Stimulated activated CD4-positive, alpha-beta T cell treated with anti-CD3 and anti-CD28 coated beads, Interleukin-4, amount 100 ng/mL, for 4 hours (primary cell): ENCODE results near the gene SCAMP1.

Source experiments
- DNase-seq, 2 experiments: peaks; one replicate each; pipeline ENCODE4 v3.0.0-alpha.2; 2020

SCAMP1 gene

DNA sequence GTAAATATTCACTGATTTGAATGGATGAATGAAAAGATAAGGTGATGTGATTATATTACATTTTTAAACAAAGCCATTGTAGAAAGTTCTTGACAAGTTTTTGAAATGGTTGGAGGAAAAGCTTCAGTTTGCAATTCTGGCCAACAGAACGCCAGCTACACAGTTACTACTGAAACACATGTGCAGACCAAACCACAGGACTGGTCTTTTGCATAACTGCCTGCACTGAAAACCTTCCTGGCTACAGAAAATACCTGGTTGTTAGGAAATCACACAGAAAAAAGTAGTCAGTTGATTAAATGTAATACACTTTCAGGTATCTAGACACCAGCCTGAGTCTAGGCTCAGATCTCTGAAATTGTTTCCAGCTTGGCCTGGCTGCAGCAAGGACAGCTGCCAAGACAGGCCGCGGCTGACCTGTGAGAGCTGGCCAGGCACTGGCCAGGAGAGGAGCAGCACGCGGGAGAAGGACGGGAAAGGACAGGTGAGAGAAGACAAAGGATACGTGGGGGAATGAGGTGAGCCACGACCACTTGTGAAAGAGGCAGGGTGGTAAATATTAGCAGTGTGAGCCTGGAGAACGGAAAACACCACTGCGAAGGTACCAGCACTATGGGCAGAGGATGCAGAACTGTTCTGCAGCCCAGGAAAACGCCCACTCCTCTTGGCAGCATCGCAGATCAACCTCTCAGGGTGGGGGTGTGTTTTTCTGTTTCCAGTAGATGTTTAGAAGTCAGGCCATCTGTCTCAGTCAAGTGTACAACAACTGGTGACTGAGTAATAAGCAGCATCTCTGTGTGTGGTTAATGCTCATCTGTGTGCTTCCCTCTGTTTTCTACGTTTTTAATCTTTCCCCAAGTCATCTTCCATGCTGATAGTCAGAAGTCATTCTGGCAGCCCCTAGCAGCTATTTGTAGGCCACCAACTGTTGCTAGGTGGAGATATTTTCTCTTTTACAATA lies 137.4 kb downstream of the SCAMP1 start:
- DNase-seq = no peak

DNA sequence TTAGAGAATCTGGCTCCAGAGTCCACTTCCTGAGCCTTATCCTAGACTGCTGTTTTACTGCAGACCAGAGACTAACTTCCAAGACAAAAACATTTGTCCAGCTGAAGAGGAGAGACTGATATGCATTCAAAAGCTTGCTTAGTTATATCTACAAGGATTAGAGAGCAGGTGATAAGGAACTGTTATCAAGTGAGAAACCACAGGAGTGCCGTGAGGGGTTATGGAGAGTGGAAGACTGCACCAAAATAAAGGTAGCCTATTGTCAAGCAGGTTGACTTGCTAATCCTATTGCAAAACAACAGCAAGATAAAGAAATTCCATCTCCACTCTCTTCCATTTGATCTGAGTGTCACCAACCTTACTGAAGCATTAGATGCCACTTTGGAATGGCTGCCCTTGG lies 139.1 kb downstream of the SCAMP1 start:
- no peak for DNase-seq

DNA sequence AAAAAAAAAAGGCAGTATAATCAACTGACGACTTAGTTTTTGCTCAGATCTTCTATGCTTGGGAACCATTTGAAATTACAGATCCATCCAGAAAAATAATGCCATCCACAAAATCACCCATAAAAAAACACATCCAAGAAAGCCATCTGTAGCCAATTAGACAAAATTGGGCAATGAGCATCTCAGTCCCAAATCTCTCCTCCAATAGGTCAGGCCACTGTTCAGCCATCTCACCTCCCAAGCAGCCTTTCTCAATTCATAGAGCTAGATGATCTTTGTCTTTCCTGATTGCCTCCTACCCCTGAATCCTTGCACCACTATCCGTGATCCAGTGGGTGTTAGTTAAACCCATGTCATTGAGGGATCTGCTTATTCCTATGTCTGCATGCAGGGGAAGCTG lies 139.6 kb downstream of the SCAMP1 start:
- DNase-seq = no peak

DNA sequence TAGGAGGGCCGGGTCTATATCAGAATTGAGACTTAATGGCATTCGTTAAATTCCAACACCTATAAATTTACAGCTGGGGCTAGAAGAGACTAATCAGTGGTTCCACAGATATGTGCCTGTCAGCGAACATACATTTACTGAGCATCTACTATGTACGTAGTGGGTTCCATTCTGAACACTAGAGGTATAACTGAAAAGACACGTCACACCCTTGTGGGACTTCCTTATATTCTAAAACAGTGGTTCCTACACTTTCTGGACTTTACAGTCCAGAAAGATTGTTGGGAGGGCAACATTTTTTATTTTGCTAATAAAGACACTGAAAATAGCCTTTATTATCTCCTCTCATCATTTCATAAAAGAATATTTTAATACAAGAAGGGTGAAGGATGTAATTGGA lies 140.5 kb downstream of the SCAMP1 start:
- no peak for DNase-seq

DNA sequence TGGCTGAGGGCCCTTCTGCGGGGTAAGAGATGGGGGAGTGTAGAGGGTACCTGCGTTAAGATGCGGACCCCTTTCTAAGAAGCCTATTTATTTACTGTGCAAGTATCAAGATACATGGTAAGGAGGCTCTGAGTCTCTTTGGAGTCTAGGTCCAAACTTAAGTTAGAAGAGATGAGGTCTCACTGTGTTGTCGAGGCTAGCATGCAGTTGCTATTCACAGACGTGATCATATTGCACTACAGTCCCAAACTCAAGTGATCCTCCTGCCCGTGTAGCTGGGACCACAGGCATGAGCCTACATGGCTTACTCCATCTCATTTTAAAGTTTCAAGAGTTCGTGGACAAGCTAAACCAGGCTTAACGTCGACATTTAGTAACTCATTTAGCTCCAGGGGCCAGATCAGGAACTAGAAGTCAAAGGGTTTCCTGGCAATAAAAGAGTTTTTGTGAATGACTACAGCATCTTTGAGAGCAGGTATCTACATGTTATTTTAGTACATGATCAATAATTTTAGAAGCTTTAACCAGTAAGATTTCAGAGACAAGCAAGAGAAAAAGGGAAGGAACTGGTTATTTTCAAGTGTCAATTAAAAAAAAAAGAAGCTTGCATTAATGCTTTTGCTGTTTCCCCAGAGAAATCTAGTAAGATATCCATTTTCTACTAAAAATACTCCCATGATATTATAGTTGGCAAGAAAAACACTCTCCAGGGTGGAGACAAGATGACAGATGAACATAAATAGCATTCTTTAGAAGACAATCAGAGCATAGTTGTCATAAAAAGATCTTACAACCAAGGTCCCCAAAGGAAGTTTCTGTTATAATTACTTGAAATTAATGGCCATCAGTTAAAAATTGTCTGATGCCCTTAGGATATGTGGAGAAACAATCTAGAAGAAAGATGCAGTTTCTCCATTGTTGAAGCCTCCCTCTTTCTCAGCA lies 141.3 kb downstream of the SCAMP1 start:
- no peak for DNase-seq

DNA sequence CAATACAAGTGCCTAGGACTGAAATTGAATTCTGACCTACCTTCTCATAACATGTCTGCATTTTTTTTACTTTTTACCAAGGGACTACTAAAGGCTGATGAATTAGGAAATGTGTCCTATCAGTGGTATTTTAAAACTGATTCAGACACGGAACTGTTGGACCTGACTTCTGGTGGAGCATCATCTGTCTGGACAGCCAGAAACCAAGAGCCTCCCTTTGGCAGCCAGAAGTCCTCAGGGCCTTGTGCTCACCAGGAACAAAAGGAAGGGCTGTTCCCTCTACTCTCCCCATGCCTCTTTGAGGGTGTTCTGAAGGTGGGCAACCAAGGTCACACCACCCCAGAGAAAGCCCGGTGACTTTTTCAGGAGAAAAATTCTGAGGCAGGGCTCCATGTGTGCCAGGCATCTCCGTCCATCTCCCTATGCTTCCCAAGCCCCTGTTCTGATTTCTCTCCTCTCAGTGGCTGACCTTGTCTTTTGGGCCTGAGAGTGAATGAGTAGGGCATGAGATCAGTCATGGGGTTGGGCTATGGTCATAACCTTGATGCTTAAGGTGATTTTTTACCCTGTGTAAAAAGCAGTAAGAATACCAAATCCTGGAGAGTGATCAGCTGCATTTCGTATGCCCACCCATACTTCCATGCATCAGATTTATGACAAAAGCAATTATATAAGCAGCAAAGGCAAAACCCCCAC lies 143.7 kb downstream of the SCAMP1 start:
- DNase-seq = no peak

DNA sequence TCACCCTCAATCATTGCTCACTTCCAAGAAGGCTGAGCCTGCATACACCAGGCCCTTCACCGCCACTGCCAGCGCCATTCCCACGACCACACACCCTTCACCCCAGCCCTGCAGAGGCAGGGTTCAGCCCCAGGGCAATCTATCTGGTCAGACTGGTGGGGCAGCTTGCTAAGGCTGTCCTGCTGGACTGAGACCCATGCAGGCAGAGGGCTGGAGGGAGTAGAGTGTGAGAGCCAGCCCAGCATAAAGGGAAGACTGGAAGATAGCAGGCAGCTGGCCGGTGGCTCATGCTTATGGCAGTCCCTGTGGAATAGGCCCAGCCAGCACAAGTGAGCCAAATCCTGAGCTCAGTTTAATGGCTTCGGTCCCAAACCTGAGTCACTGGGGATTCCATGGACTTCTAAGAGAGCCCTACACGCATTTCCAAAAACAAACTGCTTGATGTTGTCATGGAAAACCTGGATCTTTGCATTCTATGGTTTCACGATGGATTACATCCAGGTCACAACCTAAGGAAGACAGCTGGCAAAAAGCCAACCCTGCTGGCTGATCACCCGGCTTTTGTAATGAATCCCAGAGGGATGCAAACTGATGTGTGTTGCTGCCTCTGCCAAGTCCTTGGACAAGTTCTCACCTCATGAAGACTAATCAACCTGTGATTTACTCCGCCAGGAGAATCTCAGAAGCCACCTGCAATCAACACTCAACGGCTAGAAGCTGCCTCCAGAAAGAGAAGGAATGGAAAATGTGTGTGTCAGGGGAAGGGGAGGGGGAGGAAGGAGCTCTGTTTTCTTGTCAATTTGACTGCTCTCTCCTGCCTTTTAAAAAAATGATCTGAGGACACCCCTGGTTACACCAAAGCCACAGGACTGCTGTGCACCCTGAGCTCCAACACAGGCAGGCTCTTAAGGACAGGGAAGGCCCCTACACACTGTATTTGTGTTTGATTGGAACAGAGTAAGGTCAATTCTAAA lies 144.6 kb downstream of the SCAMP1 start:
- no peak for DNase-seq

DNA sequence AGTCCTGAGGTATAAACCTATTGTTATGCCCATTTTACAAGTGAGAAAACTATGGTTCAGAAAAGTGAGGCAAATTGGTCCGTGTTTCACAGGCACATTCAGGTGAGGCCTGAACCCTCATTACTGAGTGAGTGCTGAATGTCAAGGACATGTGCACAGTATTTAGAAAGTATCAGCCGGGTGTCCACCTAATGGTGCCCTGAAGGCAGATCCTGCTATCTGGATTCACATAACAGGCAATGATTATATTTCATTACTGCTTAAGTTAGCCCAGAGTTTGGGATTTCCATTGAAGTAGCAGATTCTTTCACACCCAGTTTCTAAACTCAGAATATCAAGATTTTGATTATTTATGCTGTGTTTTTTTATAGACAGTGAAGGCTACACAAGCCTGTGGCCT lies 145.4 kb downstream of the SCAMP1 start:
- no peak for DNase-seq

DNA sequence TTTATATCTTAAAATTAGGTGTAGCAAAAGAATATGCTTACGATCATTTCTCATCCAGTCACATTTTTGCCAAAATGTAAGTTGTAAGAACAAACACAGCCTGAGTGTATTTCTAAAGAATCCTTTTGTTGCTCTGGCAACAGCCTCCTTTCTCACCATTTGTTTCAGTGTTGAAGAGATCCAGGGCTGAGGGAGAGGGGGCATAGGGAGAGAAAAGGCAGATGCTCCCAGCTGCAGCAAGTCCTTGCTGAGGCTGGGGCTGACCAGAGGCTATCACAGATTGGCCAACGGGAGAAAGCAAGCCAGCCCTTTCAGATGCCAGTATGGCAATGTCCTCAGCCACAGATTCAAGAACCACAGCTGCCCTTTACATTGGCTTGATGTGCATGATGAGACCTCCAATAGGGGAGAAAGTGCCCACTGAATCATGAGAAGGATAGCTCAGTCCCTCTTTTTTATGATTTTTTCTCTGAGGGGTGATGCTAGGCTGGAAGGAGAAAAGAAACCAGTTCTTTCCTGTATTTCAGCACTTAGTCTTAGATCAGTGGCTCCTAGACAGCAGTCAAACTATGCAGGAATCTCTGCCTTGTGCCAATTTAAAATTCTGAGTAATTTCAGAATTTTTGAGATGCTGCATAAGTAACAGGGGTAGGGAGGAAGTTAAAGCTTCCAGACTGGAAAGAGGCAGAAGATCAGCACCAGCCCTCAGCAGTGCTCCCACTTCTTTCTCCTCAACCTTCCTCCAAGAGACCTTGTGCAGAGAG lies 146.0 kb downstream of the SCAMP1 start:
- no peak for DNase-seq

DNA sequence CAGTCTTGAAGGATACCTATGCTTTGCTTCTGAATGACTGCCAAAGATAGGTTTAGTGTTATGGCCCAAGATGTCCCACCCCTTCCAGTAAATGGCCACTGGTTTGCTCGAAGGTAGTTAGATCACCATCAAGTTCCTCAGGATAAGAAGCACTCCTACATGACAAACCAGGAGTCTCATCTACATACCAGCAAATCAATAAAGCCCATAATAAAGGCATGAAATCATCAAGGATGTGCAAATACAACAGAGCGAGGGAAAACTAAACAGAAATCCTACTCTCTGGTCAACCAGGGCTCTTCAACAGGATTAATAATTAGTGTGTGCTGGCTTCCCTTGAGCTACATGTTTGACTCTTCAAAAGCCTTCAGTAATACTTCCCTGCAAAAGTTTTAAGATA lies 147.1 kb downstream of the SCAMP1 start:
- no peak for DNase-seq

DNA sequence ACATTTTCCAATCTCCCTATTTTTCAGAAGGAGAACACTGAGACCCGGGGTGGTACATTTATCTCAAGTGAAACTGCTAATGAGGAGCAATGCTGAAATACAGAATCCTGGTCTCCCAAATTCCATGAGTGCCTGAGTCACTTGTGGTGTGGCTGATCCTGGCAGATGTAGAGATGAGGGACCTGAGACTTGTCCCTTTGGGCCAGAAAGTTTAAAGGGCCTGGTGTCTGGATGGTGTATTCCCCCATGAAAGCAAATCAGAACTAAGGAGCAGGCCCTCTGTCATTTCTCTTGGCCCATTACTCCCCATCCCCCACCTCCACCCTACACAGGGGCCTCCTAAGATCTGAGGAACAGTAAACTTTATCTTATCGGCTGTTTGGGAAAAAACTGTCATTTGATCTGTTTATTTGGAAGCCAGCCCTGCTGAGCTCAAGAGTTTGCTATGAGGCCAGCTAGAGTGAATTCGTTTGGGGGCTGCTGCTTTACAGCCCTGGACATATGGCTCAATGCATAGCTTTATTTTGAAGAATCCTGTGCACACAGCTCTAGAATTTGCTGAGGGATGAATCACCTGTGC lies 147.9 kb downstream of the SCAMP1 start:
- DNase-seq = no peak

DNA sequence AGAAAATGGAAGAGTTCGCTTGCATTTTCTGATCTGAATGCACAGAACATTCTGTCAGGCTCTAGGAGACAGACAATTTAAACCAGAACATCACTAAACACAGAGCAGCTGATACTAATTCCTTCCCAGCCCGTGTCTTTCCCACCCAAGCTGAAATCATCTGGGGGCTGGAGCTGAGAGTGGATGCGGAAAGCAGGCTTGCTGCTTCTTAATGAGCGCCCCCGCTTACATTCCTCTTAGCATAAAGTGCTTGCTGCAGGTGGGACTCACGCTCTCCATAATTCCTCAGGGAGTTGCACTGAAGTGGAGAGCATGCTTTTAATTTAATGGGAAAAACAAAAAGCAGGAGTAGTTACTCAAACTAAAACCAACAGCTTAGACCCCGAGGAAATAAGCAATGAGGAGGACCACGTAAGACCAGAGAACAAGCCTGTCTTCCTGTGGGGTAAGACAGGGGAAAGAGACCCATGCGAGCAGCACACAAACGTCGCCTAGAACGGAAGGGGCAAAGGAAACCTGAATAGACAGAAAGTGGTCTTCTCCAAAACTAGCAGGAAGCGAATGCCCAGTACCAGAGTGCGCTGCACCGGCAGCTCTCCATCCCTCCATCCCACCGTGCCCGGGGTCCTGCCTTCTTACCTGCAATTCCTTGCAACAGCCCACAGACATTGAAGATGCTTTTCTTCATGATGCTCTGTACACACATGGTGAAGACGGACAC lies 148.9 kb downstream of the SCAMP1 start:
- no peak for DNase-seq

DNA sequence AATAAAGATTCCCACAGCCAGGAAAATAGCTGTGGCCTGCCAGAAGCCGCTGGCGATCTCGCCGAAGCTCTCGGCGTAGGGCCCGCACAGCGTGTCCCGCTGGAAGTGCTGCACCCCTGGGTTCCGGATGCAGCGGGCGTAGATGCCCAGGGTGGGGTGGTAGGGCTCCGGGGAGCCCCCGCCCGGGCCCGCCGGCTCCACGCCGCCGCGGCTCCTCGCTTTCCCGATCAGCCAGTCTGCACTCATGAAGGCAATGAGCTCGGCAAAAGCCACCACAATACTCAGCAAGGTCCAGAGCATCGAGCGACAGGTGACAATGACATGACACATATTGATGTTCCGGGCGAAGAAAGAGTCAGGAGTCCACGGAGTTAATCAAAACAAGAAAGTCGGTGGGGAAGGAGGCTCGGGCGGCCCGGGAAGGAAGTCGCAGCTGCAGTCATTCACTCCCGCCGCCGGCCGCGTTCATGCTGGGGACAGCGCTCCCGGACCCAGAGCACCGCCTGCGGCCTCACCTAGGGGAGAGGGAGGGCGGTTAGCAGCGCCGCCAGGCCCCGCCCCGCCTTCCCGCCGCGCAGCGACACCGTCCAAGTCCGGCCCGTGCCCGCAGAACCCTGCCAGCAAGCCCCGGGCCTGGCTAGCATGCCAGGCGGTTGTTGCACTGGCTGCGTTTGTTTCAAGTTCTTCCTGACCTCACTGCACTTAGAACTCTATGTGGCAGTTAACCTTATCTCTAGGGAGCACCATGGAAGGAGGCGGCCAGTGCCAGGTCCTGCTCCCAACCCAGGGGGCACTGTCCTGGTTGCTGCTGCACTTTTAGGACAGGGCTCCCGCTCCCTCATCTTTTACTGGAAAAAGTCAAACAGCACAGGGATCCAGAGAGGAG lies 149.7 kb downstream of the SCAMP1 start:
- peak; percentile 2 to 24 for DNase-seq

DNA sequence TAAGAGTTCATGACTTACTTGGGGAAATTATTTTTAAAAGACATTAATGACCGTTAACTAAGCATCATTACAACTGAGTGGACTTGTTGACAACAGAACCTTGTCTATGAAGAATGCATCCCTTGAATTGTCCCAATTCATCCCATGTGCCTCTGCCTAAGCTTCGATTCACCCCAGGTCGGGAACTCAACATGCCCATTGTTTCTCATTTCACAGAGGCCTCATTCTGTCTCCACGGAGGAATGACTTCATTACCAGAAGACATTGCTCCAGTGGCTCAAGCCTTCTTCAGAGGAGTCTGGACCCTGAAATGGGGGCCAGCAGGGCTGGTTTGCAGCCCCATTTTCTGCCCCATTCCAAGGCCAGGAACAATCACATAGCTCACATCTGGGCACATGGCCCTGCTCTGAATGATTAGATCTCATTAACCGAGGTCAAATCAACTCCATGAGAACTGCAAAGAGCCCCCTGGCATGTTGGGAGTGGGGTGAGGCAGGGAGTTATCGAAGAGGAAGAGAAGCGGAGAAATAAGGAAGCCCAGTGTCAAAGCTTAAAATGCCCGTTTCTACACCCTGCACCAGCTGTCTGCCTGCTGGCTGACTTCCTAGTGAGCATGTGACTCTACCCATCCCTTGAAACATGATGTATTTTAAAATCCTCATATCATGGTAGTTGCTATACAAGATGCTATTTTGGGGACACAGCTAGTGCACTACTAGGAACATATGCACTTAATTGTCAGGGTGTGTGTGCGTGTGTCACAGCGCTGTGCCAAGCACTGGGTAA lies 150.9 kb downstream of the SCAMP1 start:
- no peak for DNase-seq

DNA sequence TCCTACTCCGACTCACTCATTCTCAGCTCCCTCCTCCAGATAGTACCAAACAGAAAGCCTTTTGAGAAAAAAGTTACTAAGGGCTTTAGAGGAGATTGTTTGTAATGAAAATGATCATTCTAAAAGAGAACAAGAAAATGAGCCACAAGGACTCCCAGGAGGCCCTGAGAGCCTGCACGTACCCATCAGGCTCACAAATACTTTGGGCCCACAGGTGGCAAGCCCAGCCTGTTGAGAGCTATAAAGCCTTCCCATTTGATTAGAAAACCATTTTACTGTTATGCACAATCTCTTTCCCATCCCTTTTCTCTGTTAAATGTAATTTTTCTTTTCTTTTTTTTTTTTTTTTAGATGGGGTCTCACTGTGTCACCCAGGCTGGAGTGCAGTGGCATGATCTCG lies 152.0 kb downstream of the SCAMP1 start:
- DNase-seq = no peak

DNA sequence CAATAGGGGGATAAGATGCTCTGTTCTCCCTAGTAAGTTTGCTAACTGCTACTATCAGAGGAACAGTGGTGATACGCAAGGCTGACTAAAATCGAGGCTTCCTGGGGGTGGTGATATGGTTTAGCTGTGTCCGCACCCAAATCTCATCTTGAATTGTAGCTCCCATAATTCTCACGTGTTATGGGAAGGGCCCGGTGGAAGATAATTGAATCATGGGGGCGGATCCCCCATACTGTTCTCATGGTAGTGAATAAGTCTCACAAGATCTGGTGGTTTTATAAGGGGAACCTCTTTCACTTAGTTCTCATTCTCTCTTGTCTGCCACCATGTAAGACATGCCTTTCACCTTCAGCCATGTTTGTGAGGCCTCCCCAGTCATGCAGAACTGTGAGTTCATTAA lies 153.0 kb downstream of the SCAMP1 start:
- no peak for DNase-seq

DNA sequence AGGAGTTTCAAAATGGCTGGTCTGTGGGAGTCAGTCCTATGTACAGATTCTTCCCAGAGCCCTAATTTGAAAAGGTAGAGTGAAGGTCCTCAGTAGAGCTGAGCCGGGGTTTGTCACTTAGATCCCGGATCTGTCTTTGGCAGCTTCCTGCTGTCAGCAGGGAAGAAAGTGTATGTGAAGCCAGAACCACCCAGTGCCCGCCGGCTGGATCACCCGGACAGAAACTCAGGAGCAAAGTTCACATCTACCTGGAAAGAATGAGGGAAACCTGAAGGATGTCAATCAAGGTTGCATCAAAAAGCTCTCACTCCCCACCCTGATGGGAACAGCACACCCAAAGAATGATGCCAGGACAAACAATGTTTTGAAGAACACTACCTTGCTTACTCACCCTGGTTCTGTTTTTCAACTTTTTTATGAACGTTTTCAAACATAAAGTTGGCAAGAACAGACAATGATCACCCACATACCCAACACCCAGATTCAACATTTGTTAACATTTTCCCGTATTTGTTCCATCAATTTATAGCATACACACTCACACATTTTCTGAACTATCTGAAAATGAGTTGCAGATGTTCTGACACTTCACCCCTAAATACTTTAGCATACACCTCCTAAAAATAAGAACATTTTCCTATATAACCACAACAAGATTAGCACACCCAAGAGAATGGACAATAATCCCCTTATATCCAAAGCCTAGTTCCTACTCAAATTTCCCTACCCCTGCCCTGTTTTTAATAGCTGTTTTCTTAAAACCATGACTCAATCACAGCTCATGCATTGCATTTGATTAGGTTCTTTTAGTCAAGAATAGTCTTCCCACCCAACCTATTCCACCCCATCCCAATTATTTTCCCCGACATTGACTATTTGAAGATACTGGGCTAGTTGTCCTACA lies 154.3 kb downstream of the SCAMP1 start:
- no peak for DNase-seq
